ENCODE results near the gene IL1RN. TPM values are rescaled to one million over a fixed set of nuclear protein-coding genes. Genes with fewer than 3 reads are reported as not detected.

The IL1RN gene
- total RNA-seq, 1 donor = not detected

DNA sequence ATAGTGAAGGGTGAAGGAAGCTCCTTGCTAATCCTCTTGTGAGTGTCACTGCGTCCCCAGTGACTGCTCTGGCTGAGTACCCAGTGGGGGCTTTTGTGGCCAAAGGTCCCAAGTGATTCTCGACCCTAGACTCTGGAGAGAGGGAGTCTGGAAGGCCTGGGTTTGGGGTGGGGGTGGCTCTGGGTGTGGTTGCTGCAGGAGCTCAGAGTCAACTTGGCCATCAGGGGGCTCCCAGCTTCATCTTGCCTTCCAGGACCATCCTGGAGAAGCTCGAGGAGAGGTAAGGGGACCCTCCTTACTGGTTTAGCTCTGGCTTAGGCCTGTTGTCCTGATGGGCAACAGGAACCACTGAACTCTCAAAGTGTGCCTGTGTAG, 47.0 kb downstream of the IL1RN start:
- Histone ChIP-seq H3K9me3 (ENCODE audit: low read depth, low read length) (no peaks in the 10 kb centered on the region), H3K4me2 (ENCODE audit: insufficient read depth, low read length) (no peak overlapping the region), H3K4me3 (ENCODE audit: insufficient read depth, low read length) (no peak overlapping the region), H3K4me1 (ENCODE audit: insufficient read depth, low read length) (no peaks in the 10 kb centered on the region), H3K27me3 (ENCODE audit: insufficient read depth, low read length) (no peaks in the 10 kb centered on the region), H3K36me3 (ENCODE audit: insufficient read depth, low read length) (no peaks in the 10 kb centered on the region), H4K20me1 (ENCODE audit: insufficient read depth, low read length) (no peaks in the 10 kb centered on the region), H2AFZ (ENCODE audit: low read length) (no peak overlapping the region), H3K27ac (ENCODE audit: low read depth, low read length) (no peak overlapping the region), H3K79me2 (ENCODE audit: insufficient read depth, low read length) (no peaks in the 10 kb centered on the region)
- no peak for DNase-seq (ENCODE audit: insufficient read length, low spot score, missing footprints)
- TF ChIP-seq, protein P1, sequence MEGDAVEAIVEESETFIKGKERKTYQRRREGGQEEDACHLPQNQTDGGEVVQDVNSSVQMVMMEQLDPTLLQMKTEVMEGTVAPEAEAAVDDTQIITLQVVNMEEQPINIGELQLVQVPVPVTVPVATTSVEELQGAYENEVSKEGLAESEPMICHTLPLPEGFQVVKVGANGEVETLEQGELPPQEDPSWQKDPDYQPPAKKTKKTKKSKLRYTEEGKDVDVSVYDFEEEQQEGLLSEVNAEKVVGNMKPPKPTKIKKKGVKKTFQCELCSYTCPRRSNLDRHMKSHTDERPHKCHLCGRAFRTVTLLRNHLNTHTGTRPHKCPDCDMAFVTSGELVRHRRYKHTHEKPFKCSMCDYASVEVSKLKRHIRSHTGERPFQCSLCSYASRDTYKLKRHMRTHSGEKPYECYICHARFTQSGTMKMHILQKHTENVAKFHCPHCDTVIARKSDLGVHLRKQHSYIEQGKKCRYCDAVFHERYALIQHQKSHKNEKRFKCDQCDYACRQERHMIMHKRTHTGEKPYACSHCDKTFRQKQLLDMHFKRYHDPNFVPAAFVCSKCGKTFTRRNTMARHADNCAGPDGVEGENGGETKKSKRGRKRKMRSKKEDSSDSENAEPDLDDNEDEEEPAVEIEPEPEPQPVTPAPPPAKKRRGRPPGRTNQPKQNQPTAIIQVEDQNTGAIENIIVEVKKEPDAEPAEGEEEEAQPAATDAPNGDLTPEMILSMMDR (IDR thresholded peaks at IDR 0.05; ENCODE audit: extremely low read depth, low read depth, low read length) = no peak

DNA sequence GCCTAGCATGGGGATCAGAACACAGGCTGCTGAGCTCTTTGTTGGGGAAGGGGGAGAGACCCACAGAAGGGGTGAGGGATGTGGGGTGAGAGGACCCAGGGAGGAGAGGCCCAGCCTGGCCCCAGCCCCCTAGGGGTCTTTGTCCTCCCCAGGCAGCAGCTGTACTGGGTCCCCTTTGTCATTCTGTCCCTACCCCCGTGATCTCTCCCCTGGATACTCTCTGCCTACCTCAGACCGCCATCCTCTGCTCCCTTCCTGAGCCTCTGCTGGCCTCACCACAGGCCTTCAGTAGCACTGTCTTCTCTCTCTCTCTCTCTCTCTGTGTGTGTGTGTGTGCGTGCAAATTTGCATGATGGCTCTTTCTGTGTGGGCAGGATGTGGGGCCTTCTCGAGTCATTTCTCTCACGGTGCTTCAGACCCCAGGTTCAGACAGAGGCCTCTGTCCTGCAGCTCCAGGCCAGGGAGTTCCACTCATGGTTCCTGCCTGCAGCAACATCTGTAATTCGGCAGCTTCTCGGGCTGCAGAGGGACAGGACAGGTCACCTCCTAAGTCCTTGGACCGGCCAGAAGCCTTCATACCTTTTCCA, 47.7 kb downstream of the IL1RN start:
- DNase-seq (ENCODE audit: insufficient read length, low spot score, missing footprints) = no peak
- Histone ChIP-seq H3K4me1 (ENCODE audit: insufficient read depth, low read length) (no peaks in the 10 kb centered on the region), H3K9me3 (ENCODE audit: low read depth, low read length) (no peaks in the 10 kb centered on the region), H3K79me2 (ENCODE audit: insufficient read depth, low read length) (no peaks in the 10 kb centered on the region), H4K20me1 (ENCODE audit: insufficient read depth, low read length) (no peaks in the 10 kb centered on the region), H3K4me3 (ENCODE audit: insufficient read depth, low read length) (no peak overlapping the region), H3K27me3 (ENCODE audit: insufficient read depth, low read length) (no peaks in the 10 kb centered on the region), H3K4me2 (ENCODE audit: insufficient read depth, low read length) (no peak overlapping the region), H3K27ac (ENCODE audit: low read depth, low read length) (no peak overlapping the region), H2AFZ (ENCODE audit: low read length) (no peak overlapping the region), H3K36me3 (ENCODE audit: insufficient read depth, low read length) (no peaks in the 10 kb centered on the region)
- TF ChIP-seq, protein P1 (IDR thresholded peaks at IDR 0.05; ENCODE audit: extremely low read depth, low read depth, low read length) = no peak

DNA sequence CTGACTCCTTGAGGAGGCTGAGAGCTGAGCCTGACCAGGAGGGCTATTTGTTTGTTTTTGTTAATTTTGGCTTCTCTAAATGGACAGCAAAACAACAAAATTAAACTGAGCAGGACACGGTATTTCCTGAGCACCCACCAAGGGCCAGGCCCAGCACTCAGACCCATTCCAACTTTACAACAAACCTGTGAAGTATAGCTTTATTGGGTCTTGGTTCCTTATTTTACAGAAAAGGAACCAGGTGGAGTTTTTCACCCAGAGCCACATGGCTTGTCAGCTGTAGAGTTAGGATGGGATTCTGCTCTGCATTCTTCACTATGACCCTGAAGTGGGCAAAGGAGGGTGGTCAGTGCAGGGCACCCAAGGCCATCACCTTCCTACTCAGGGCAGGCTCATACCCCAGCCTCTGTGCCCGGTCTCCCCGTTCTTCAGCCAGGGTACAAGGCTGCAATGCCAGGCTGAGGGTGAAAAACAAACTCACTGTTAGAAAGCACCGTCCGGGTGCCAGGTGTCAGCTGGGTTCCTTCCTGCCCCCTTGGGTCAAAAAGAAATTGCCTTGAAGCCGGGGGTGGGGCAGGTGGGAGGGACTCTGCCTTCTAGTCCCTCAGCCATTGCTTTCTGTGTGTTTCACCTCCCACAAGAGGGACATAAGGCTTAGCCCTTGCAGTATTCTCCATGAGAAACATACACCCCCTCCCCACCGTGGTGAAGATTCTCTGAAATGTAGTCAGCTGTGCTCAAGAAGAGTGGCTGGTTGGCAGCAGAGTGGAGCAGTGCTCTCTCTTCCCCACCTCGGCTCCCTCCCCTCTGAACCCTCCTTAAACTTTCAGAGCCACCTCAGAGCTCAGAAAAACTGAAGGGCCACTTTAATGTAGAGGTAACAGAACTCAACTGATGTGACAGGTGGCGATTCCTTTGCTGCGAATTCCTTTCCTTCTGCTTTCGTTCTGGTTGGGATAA, 48.6 kb downstream of the IL1RN start:
- no peak overlapping the region for H3K4me3 ChIP-seq (ENCODE audit: insufficient read depth, low read length)
- no peak for DNase-seq (ENCODE audit: insufficient read length, low spot score, missing footprints)
- TF ChIP-seq, protein P1 (IDR thresholded peaks at IDR 0.05; ENCODE audit: extremely low read depth, low read depth, low read length) = no peak
- H4K20me1 ChIP-seq (ENCODE audit: insufficient read depth, low read length) = no peaks in the 10 kb centered on the region
- H3K4me2 ChIP-seq (ENCODE audit: insufficient read depth, low read length) = no peak overlapping the region
- H3K27me3 ChIP-seq (ENCODE audit: insufficient read depth, low read length) = no peaks in the 10 kb centered on the region
- no peak overlapping the region for H3K27ac ChIP-seq (ENCODE audit: low read depth, low read length)
- H3K4me1 ChIP-seq (ENCODE audit: insufficient read depth, low read length) = no peaks in the 10 kb centered on the region
- H2AFZ ChIP-seq (ENCODE audit: low read length) = no peak overlapping the region
- H3K79me2 ChIP-seq (ENCODE audit: insufficient read depth, low read length) = no peaks in the 10 kb centered on the region
- H3K36me3 ChIP-seq (ENCODE audit: insufficient read depth, low read length) = no peaks in the 10 kb centered on the region
- H3K9me3 ChIP-seq (ENCODE audit: low read depth, low read length) = no peaks in the 10 kb centered on the region

DNA sequence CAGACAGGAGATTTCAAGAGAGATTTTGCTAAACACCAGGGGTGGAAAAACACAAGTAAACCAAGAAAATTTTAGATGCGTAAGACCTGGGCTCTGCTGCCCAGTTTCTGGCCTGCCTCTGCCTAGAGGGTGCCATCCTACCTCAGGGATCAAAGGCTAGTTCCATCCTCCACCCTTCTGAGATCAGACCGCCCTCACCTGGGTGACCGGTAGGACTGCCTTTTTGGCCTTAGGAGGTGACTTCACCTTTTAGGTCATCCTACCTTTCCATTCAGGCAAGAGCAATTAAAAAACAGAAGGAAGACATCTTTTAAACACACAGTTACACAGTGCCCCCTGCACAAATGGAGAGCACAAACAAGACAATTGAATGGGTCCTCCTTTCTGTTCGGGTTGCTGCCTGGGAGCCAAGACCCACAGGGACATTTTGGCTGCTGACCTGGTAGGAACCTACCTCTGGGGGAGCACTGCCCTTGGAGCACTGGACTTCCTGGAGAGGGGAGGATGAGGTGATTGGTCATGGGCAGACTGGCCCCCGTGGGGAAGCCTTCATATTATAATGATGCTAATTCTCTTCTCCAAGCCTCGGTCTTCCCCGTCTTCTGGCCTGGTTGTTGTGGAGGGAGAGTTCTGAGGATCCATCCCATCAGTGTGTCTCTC, 49.4 kb downstream of the IL1RN start:
- H3K4me2 ChIP-seq (ENCODE audit: insufficient read depth, low read length) = no peak overlapping the region
- no peaks in the 10 kb centered on the region for H3K4me1 ChIP-seq (ENCODE audit: insufficient read depth, low read length)
- no peaks in the 10 kb centered on the region for H3K79me2 ChIP-seq (ENCODE audit: insufficient read depth, low read length)
- no peak overlapping the region for H3K27ac ChIP-seq (ENCODE audit: low read depth, low read length)
- H3K36me3 ChIP-seq (ENCODE audit: insufficient read depth, low read length) = no peaks in the 10 kb centered on the region
- H2AFZ ChIP-seq (ENCODE audit: low read length) = no peak overlapping the region
- TF ChIP-seq, protein P1 (IDR thresholded peaks at IDR 0.05; ENCODE audit: extremely low read depth, low read depth, low read length) = no peak
- H4K20me1 ChIP-seq (ENCODE audit: insufficient read depth, low read length) = no peaks in the 10 kb centered on the region
- H3K4me3 ChIP-seq (ENCODE audit: insufficient read depth, low read length) = no peak overlapping the region
- H3K9me3 ChIP-seq (ENCODE audit: low read depth, low read length) = no peaks in the 10 kb centered on the region
- no peaks in the 10 kb centered on the region for H3K27me3 ChIP-seq (ENCODE audit: insufficient read depth, low read length)
- no peak for DNase-seq (ENCODE audit: insufficient read length, low spot score, missing footprints)
